DND-41 (cell line): Measurements from ENCODE around the gene LSMEM2.
A peak's percentile ranks its signal among the peaks of the same experiment; 100 is the strongest.

Experiments
- ATAC-seq: fragments of 200-7000 bp; cut with Tn5 transposase; 3 replicates; pipeline ENCODE4 v1.9.1; 2021; ENCODE audit warnings: low read depth; ENCODE audit not compliant: insufficient read depth
- DNase-seq: peaks from one replicate; pipeline ENCODE4 v3.0.0-alpha.2; 2020
- H2AFZ ChIP-seq: 2 replicates; pipeline ENCODE4 v1.6.0; 2012; ENCODE audit warnings: low read depth, low read length
- H3K27ac ChIP-seq: 2 replicates; pipeline ENCODE4 v1.5.1; 2012; ENCODE audit warnings: low read length, inconsistent platforms
- H3K27me3 ChIP-seq: fragments of 200-600 bp; sonication (generic); 2 replicates; pipeline ENCODE4 v1.6.0; 2012; ENCODE audit warnings: low read length, mild to moderate bottlenecking, inconsistent platforms; ENCODE audit not compliant: insufficient read depth, poor library complexity
- H3K36me3 ChIP-seq: 2 replicates; pipeline ENCODE4 v1.5.1; 2012; ENCODE audit warnings: low read length, inconsistent platforms; ENCODE audit not compliant: insufficient read depth
- H3K4me1 ChIP-seq: 2 replicates; pipeline ENCODE4 v1.5.1; 2012; ENCODE audit warnings: mild to moderate bottlenecking, low read length; ENCODE audit not compliant: insufficient read depth
- H3K4me2 ChIP-seq: 2 replicates; pipeline ENCODE4 v1.6.0; 2012; ENCODE audit warnings: mild to moderate bottlenecking, moderate library complexity, low read length, inconsistent platforms; ENCODE audit not compliant: insufficient read depth
- H3K4me3 ChIP-seq, 2 experiments: fragments of 200-600 bp in 1 of 2; shearing (Covaris generic) in 1 of 2; 2 replicates each; pipeline ENCODE4 v1.5.1; 2012 to 2016; ENCODE audit warnings: inconsistent platforms in 2 of 2, low read length in 2 of 2, mild to moderate bottlenecking in 2 of 2, low read depth in 1 of 2, moderate library complexity in 1 of 2
- H3K79me2 ChIP-seq: 2 replicates; pipeline ENCODE4 v1.6.0; 2012; ENCODE audit warnings: low read length, inconsistent platforms; ENCODE audit not compliant: insufficient read depth
- H3K9ac ChIP-seq: 2 replicates; pipeline ENCODE4 v1.6.0; 2012; ENCODE audit warnings: low read depth, mild to moderate bottlenecking, inconsistent platforms, low read length, moderate library complexity
- H3K9me3 ChIP-seq: 2 replicates; pipeline ENCODE4 v1.5.1; 2012; ENCODE audit warnings: low read length, moderate library complexity, mild to moderate bottlenecking, inconsistent platforms; ENCODE audit not compliant: insufficient read depth, severe bottlenecking
- H4K20me1 ChIP-seq: 2 replicates; pipeline ENCODE4 v1.6.0; 2012; ENCODE audit warnings: low read length; ENCODE audit not compliant: insufficient read depth
- CTCF ChIP-seq: IDR thresholded peaks from 2 replicates; pipeline ENCODE4 v1.5.1; 2012; ENCODE audit warnings: borderline replicate concordance, low read length, moderate library complexity, mild to moderate bottlenecking; ENCODE audit not compliant: poor library complexity, severe bottlenecking; ENCODE audit errors: extremely low read depth
- EZH2 ChIP-seq: IDR thresholded peaks from 3 replicates; pipeline ENCODE4 v1.6.1; 2012; ENCODE audit warnings: borderline replicate concordance, low read depth, mild to moderate bottlenecking, moderate library complexity, low read length, inconsistent platforms; ENCODE audit not compliant: severe bottlenecking

The LSMEM2 gene

GRCh38 chr3:50334339-50335075, 55.6 kb downstream of the LSMEM2 start:
- DNase-seq = no peak
- Histone ChIP-seq H3K27ac (peak overlapping the region; percentile 48; the same call in 1 of the 2 replicates), H3K9ac (peak overlapping the region; percentile 39; the same call in 1 of the 2 replicates), H3K36me3 (peaks cover 64% of the 10 kb centered on the region), H2AFZ (no peak overlapping the region), H3K4me3 (peak overlapping the region in 1 of 2 experiments; percentile 29; a peak in 2 of 4 replicates), H3K4me1 (peaks cover 73% of the 10 kb centered on the region), H3K9me3 (no peaks in the 10 kb centered on the region), H3K79me2 (peaks cover 77% of the 10 kb centered on the region), H3K27me3 (no peaks in the 10 kb centered on the region), H3K4me2 (peak overlapping the region; percentile 81), H4K20me1 (peaks cover 53% of the 10 kb centered on the region)
- ATAC-seq = no peak
- TF ChIP-seq EZH2 (no peak), CTCF (no peak)

- peak overlapping the region; percentile 66 to 90 for H3K4me3 ChIP-seq
- peaks cover 45% of the 10 kb centered on the region for H4K20me1 ChIP-seq
- peak overlapping the region; percentile 93 for H3K9ac ChIP-seq
- peak overlapping the region; percentile 98 for H3K27ac ChIP-seq
- H3K36me3 ChIP-seq = peaks cover 43% of the 10 kb centered on the region
- no peaks in the 10 kb centered on the region for H3K9me3 ChIP-seq
- H3K79me2 ChIP-seq = peaks cover 71% of the 10 kb centered on the region
- no peak for TF ChIP-seq EZH2
- peak; percentile 1 for TF ChIP-seq CTCF
- DNase-seq (no peak), ATAC-seq (peak; percentile 62)
- H2AFZ ChIP-seq = peak overlapping the region; percentile 78
- peak overlapping the region; percentile 81 for H3K4me2 ChIP-seq
- H3K27me3 ChIP-seq = peaks cover 4% of the 10 kb centered on the region
- peaks cover 69% of the 10 kb centered on the region for H3K4me1 ChIP-seq
Observed at GRCh38 chr3:50336452-50337174, 57.7 kb downstream of the LSMEM2 start.

GRCh38 chr3:50337175-50337861, 58.4 kb downstream of the LSMEM2 start:
- Histone ChIP-seq H3K4me2 (peak overlapping the region; percentile 81), H3K9me3 (no peaks in the 10 kb centered on the region), H3K27ac (peak overlapping the region; percentile 98), H4K20me1 (peaks cover 38% of the 10 kb centered on the region), H3K4me3 (peak overlapping the region; percentile 66 to 90), H3K36me3 (peaks cover 36% of the 10 kb centered on the region), H3K27me3 (peaks cover 4% of the 10 kb centered on the region), H3K79me2 (peaks cover 64% of the 10 kb centered on the region), H2AFZ (peak overlapping the region; percentile 85), H3K4me1 (peaks cover 63% of the 10 kb centered on the region), H3K9ac (peak overlapping the region; percentile 93)
- TF ChIP-seq EZH2 (no peak), CTCF (no peak)
- ATAC-seq (peak; percentile 89), DNase-seq (peak; percentile 98)
